Thyroid gland (tissue), 4 donors: ENCODE results near the gene ANGEL2. TPM values are rescaled to one million over a fixed set of nuclear protein-coding genes. Genes with fewer than 3 reads are reported as not detected.
"Not testable (repeated sequence)": the region's sequence is repeated elsewhere in the genome, so short reads cannot be mapped to it uniquely, and the experiment has no call there.

Experiments used
- DNase-seq, 2 donors: peaks; one replicate each; pipeline ENCODE4 v3.0.0-alpha.2; 2019
- H3K27ac ChIP-seq, 3 donors: fragments of 200-600 bp; sonication (generic); 1 replicate in 2 of 3; 2 replicates in 1 of 3; pipeline ENCODE4 v1.5.1; 2016 to 2019; ENCODE audit warnings: mild to moderate bottlenecking in 1 of 3, moderate library complexity in 1 of 3
- H3K27me3 ChIP-seq: fragments of 200-600 bp; sonication (generic); one replicate; pipeline ENCODE4 v1.5.1; 2019
- H3K36me3 ChIP-seq, 2 donors: fragments of 200-600 bp; sonication (generic); one replicate each; pipeline ENCODE4 v1.5.1; 2016 to 2019
- H3K4me1 ChIP-seq, 2 donors: fragments of 200-600 bp; sonication (generic); one replicate each; pipeline ENCODE4 v1.5.1; 2017 to 2019
- H3K4me3 ChIP-seq, 3 donors: fragments of 200-600 bp; sonication (generic); replicated peaks in 1 of 3; 1 replicate in 2 of 3; 2 replicates in 1 of 3; pipeline ENCODE4 v1.5.1; 2016; ENCODE audit warnings: mild to moderate bottlenecking in 1 of 3
- H3K9me3 ChIP-seq: fragments of 200-600 bp; sonication (generic); one replicate; pipeline ENCODE4 v1.5.1; 2017
- POLR2A ChIP-seq, 2 donors: fragments of 450-650 bp; IDR thresholded peaks; one replicate each; pipeline ENCODE4 v1.6.1; 2017; ENCODE audit warnings: antibody characterized with exemption in 2 of 2, mild to moderate bottlenecking in 2 of 2, moderate library complexity in 1 of 2
- WGBS, 2 donors: methylation state at CpG; one replicate each; pipeline ENCODE4 v1.1.5; 2017; 5-methylcytosine and 5-hydroxymethylcytosine counted together
- intact Hi-C: fragments of 100-400 bp; cut with DNase I; formaldehyde crosslinking; loops from one replicate; pipeline ENCODE4 v1.15.1; 2023
- total RNA-seq, 4 donors: library from RNA; depleted of rRNA; stranded (reverse); fragments of >200 nt; gene quantifications; one replicate each; pipeline ENCODE4 v1.2.3, GENCODE V29; 2016
- TF ChIP-seq, protein P1 (sequence below), 6 experiments: fragments of 200-600 bp in 3 of 6; fragments of 450-650 bp in 3 of 6; sonication (generic) in 3 of 6; IDR thresholded peaks; one replicate each; pipeline ENCODE4 v1.5.1; 2016 to 2019; ENCODE audit warnings: antibody characterized with exemption in 6 of 6, mild to moderate bottlenecking in 2 of 6, inconsistent platforms in 1 of 6, moderate library complexity in 1 of 6

Gene ANGEL2
- total RNA-seq, 4 donors from 2014 or later: 46.7 to 77.8 (median 65.7) TPM

DNA sequence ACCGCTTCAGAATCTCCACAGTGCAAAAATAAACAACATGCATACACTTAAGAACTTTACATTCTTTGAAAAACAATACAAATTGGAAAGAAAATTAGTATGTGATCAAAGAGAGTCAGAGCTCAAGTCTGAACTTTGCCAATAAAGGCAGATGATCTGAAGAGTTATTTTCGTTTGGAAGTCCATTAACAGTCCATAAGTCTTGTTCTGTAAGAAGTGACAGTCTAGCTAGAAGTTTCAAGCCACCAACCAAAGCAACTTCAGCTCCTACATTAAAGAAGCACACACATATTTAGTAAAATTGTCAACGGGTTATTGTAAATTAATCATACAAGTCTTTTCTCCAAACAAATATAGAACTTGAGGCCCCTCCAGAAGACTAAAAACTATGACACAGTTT, 20.7 kb downstream of the ANGEL2 start:
- Histone ChIP-seq H3K4me1 (no peaks in the 10 kb centered on the region), H3K36me3 (peaks cover 10 to 22% of the 10 kb centered on the region in 2 donors), H3K4me3 (no peak overlapping the region), H3K9me3 (no peaks in the 10 kb centered on the region), H3K27ac (no peak overlapping the region), H3K27me3 (no peaks in the 10 kb centered on the region)
- intact Hi-C loops: no loop called here
- WGBS, 2 donors: 93 to 94% methylated on average over 3 of the region's 3 CpGs
- DNase-seq: no peak
- TF ChIP-seq, protein P1, sequence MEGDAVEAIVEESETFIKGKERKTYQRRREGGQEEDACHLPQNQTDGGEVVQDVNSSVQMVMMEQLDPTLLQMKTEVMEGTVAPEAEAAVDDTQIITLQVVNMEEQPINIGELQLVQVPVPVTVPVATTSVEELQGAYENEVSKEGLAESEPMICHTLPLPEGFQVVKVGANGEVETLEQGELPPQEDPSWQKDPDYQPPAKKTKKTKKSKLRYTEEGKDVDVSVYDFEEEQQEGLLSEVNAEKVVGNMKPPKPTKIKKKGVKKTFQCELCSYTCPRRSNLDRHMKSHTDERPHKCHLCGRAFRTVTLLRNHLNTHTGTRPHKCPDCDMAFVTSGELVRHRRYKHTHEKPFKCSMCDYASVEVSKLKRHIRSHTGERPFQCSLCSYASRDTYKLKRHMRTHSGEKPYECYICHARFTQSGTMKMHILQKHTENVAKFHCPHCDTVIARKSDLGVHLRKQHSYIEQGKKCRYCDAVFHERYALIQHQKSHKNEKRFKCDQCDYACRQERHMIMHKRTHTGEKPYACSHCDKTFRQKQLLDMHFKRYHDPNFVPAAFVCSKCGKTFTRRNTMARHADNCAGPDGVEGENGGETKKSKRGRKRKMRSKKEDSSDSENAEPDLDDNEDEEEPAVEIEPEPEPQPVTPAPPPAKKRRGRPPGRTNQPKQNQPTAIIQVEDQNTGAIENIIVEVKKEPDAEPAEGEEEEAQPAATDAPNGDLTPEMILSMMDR (IDR thresholded peaks at IDR 0.05): no peak
- no peak for TF ChIP-seq POLR2A (IDR thresholded peaks at IDR 0.05)

DNA sequence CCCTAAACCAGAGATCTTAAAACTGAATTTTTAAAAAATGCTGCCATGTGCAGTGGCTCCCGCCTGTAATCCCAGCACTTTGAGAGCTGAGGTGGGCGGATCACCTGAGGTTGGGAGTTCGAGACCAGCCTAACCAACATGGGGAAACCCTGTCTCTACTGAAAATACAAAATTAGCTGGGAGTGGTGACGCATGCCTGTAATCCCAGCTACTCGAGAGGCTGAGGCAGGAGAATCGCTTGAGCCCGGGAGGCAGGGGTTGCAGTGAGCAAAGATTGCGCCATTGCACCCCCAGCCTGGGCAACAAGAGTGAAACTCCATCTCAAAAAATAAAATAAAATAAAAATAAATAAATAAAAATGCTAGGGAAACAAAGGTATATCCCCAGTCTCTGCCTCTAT, 21.7 kb downstream of the ANGEL2 start:
- H3K4me3 ChIP-seq, intact Hi-C loops, DNase-seq, H3K4me1 ChIP-seq, H3K27ac ChIP-seq, H3K27me3 ChIP-seq, H3K9me3 ChIP-seq: not testable (repeated sequence)
- WGBS, 2 donors: 95 to 96% methylated on average over 8 of the region's 8 CpGs
- peaks cover 10 to 22% of the 10 kb centered on the region in 2 donors for H3K36me3 ChIP-seq

DNA sequence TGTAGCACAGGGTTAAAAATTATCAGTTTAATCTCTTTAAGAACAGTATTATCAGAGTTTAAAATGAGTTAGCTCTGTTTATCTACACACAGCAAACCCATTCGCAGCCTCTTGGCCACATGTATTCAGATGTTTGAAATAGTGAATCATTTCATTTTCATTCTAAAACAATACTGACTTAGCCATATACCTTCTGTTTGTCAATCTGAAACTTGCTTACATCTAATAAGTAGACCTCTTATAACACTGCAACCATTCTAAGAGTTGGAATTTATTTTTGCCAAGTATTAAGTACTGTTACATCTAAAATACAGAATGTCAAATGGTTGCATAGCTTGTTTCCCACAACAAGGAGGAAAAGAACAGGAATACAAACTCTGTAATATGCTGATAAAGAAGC, 25.4 kb downstream of the ANGEL2 start:
- intact Hi-C loops: no loop called here
- WGBS, 2 donors: 70 to 75% methylated on average over 1 of the region's 1 CpG

DNA sequence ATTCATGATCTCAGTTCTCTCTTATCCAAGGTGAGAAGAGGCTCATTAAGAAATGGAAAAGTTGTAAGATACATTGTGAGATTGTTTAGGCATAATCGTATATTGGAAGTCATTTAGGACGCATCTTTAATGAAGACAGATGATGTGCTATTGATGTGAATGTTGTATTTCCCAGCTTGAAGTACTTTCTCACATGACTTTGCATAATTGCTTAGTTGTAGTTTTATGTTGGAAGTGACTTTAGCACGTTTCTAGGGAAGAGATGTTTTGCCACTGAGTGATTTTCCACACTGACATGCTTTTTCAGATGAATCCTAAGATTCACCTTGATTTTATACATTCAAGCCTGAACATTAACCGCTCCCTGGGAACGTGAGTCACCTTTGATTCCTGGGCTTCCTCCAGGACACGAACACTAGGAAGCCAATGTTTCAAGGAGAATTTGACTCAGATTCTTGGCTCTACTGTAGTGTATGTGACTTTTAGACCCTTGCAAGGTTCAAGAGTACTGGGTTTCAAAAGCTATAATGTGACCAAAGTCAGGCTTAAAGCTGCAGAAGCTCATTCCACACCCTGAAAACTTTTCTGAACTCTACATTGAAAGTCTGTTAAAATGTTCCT, 27.9 kb downstream of the ANGEL2 start:
- TF ChIP-seq POLR2A (IDR thresholded peaks at IDR 0.05): no peak
- TF ChIP-seq, protein P1 (IDR thresholded peaks at IDR 0.05): no peak
- H3K36me3 ChIP-seq: peaks cover 0 to 2% of the 10 kb centered on the region in 2 donors
- H3K27ac ChIP-seq: no peak overlapping the region
- H3K4me3 ChIP-seq: no peak overlapping the region
- intact Hi-C loops: no loop called here
- no peaks in the 10 kb centered on the region for H3K4me1 ChIP-seq
- no peaks in the 10 kb centered on the region for H3K27me3 ChIP-seq
- 74 to 81% methylated on average over 6 of the region's 6 CpGs for WGBS, 2 donors
- no peak for DNase-seq
- H3K9me3 ChIP-seq: no peaks in the 10 kb centered on the region

More for the DNA sequence above, 25.4 kb downstream of the ANGEL2 start:
- Histone ChIP-seq H3K27ac (no peak overlapping the region), H3K36me3 (peaks cover 0 to 13% of the 10 kb centered on the region in 2 donors), H3K27me3 (no peaks in the 10 kb centered on the region), H3K4me3 (no peak overlapping the region), H3K4me1 (no peaks in the 10 kb centered on the region), H3K9me3 (no peaks in the 10 kb centered on the region)
- no peak for DNase-seq
- TF ChIP-seq POLR2A (IDR thresholded peaks at IDR 0.05): no peak
- TF ChIP-seq, protein P1 (IDR thresholded peaks at IDR 0.05): no peak

DNA sequence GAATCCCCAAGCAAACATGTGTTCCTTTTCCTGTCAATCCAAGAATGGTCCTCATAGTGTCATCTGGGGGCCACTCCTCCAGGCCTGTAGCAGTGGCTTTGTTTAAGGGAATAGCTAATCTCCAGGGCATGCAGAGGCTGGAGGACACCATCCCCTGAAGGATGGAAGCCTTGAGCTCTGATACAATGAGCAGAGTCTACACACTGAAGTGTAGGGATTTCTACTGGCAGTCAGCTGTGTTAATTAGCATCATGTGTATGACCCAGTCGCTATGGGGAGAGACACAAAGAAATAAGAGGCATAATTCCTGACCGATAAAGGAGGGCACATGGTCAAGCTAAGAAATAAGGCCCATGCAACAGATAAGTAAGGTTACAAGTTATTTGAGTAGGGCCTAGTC, 29.1 kb downstream of the ANGEL2 start:
- Histone ChIP-seq H3K9me3 (no peaks in the 10 kb centered on the region), H3K4me3 (no peak overlapping the region), H3K36me3 (no peaks in the 10 kb centered on the region), H3K27me3 (no peaks in the 10 kb centered on the region), H3K27ac (no peak overlapping the region), H3K4me1 (peaks cover under 1 to 8% of the 10 kb centered on the region in 2 donors)
- no peak for TF ChIP-seq POLR2A (IDR thresholded peaks at IDR 0.05)
- WGBS, 2 donors: 95 to 97% methylated on average over 2 of the region's 2 CpGs
- intact Hi-C loops: no loop called here
- DNase-seq: no peak

DNA sequence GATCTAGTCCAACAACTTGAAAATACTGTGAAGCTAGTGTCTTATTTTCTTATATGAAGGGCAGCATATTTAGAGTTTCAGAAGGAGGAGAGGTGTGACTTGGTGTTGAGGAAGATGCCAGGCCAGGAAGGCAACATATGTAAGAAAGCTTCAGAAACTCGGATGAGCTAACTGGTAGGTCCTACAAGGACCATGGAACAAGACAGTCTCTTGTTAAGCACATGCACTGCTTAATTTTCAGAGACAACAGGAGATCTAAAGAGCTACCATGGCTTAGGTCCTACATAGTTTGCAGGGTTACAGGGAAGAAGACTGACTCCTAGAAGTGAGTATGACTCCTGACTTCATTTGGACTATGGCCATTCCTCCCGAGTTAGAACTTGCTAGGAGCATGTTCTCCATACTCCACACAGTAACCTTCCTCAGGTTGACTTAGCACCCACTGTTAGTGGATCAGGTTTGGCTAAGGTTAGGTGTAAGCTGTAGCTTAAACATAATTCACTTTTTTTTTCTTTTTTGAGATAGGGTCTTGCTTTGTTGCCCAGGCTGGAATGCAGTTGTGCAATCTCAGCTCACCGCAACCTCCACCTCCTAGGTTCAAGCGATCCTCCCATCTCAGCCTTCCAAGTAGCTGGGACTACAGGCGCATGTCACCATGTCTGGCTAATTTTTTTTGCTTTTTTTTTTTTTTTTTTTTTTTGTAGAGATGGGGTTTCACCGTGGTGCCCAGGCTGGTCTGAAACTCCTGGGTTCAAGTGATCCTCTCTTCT, 31.0 kb downstream of the ANGEL2 start:
- 94% methylated on average over 6 of the region's 6 CpGs for WGBS, 2 donors
- intact Hi-C loops: no loop called here
- Histone ChIP-seq H3K4me3 (no peak overlapping the region), H3K4me1 (peaks cover 13 to 25% of the 10 kb centered on the region in 2 donors), H3K27ac (no peak overlapping the region), H3K27me3 (no peaks in the 10 kb centered on the region), H3K36me3 (no peaks in the 10 kb centered on the region), H3K9me3 (no peaks in the 10 kb centered on the region)
- no peak for TF ChIP-seq POLR2A (IDR thresholded peaks at IDR 0.05)
- TF ChIP-seq, protein P1 (IDR thresholded peaks at IDR 0.05): no peak
- no peak for DNase-seq
